Measurements from ENCODE around the gene SIDT1. TPM values are rescaled to one million over a fixed set of nuclear protein-coding genes. Genes with fewer than 3 reads are reported as not detected.

Gene SIDT1
- total RNA-seq, 2 donors from 2014 or later: 1.6 to 14.0 TPM

GRCh38 chr3:113628316-113628715 lies 96.0 kb downstream of the SIDT1 start:
- H3K4me1 ChIP-seq (ENCODE audit: control insufficient read depth in 1 of 2, low read depth in 2 of 2): no peaks in the 10 kb centered on the region
- H3K9me3 ChIP-seq: no peaks in the 10 kb centered on the region
- no peak for TF ChIP-seq CTCF (IDR thresholded peaks at IDR 0.05)
- no peaks in the 10 kb centered on the region for H3K36me3 ChIP-seq
- DNase-seq (ENCODE audit: low spot score) (no peak), ATAC-seq (ENCODE audit: insufficient number of reproducible peaks, low FRiP score, low read depth) (no peak)
- H3K27ac ChIP-seq: no peak overlapping the region
- no peaks in the 10 kb centered on the region for H3K27me3 ChIP-seq (replicated peaks; ENCODE audit: insufficient read depth)
- no peak overlapping the region for H3K4me3 ChIP-seq

DNA sequence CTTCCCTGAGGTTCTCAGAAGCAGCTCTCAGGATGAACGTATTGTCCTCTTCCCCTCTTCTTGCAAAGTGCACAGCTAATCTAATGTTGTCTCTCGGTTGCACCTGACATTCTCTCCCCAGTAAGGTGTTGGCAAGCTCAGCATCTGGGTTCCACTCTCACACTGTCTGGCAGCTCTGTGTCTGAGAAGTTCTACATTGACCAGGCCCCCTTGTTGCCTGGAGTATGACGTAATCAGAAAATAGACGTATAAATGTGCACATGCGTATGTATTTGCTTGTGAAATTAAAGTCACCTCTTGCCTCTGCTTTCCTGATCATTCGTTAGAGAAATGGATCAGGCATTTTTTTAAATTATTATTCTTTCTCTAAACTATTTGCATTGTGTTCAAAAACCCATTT lies 96.4 kb downstream of the SIDT1 start:
- H3K9me3 ChIP-seq: no peaks in the 10 kb centered on the region
- DNase-seq (ENCODE audit: low spot score): no peak
- no peaks in the 10 kb centered on the region for H3K4me1 ChIP-seq (ENCODE audit: control insufficient read depth in 1 of 2, low read depth in 2 of 2)

DNA sequence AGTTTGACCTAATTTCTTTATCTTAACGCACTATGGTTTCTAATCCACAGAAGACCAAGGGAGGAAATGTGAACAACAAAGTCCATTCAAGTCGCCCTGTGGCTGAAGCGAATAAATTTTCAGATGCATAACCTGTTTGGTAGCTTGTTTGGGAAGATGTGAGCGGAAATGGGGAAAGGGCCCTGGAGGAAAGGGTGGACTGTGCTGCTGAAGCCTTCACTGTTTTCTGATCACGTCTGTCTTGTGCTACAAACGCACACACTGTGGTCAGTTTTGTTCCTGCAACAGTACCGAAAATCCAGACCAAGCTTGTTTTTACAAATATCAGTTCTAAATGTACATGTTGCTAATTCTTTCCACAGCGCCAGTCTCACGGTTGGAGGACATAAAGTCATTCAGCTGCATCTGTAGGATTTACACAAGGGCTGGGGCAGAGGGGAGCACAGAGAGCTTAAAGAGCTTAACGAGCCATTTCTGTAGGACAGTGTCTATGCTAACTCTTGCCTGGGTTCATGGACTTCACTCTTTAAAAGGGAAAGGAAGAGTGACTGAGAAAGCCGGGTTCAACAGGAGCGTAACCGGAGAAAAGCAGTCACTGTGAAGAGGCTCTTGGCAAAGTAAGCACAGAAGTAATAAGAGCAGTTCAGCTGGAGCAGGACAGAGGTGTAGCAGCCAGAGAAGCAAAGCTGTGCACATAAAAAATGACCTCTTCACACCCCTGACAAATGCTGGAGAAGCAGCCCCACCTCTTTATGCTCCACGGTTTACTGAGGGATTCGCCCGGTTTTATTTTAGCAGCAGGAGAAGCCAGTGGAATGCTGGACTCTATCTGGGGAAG lies 97.4 kb downstream of the SIDT1 start:
- no peak overlapping the region for H3K27ac ChIP-seq
- H3K27me3 ChIP-seq (replicated peaks; ENCODE audit: insufficient read depth): no peaks in the 10 kb centered on the region
- DNase-seq (ENCODE audit: low spot score): no peak
- no peak for TF ChIP-seq CTCF (IDR thresholded peaks at IDR 0.05)
- H3K36me3 ChIP-seq: no peaks in the 10 kb centered on the region
- H3K4me1 ChIP-seq (ENCODE audit: control insufficient read depth in 1 of 2, low read depth in 2 of 2): no peaks in the 10 kb centered on the region
- H3K9me3 ChIP-seq: no peaks in the 10 kb centered on the region
- no peak overlapping the region for H3K4me3 ChIP-seq
- ATAC-seq (ENCODE audit: insufficient number of reproducible peaks, low FRiP score, low read depth): no peak

More for the DNA sequence above, 96.4 kb downstream of the SIDT1 start:
- ATAC-seq (ENCODE audit: insufficient number of reproducible peaks, low FRiP score, low read depth): no peak
- TF ChIP-seq CTCF (IDR thresholded peaks at IDR 0.05): no peak
- no peaks in the 10 kb centered on the region for H3K27me3 ChIP-seq (replicated peaks; ENCODE audit: insufficient read depth)
- no peaks in the 10 kb centered on the region for H3K36me3 ChIP-seq
- no peak overlapping the region for H3K4me3 ChIP-seq
- no peak overlapping the region for H3K27ac ChIP-seq

DNA sequence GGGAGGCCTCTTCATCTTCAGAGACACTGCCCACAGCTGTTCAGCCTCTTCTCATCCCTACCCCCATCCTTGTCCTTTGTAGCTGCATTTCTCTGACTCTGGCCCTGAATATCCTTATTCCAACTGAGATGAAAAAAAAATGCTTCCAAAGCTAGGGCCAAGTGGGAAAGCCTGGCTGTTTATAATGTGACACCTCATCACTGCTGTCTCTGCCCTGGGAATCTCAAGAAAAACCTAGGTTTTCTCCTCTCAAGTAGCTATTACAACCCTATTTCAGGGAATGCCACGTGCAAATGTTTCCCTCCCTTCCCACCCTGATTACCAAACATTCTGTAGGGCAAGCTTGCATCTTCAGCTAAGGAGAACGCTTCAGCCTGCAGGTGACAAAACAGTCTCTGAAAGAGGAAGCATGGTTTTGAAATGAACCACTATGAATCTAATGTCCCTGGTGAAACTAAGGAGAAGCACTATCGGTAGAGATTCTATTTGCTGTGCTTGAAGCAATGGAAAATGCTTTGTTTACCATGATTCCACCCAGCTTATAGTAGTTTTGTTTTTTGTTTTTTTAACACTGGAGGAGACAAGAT lies 98.7 kb downstream of the SIDT1 start:
- Histone ChIP-seq H3K27ac (no peak overlapping the region), H3K27me3 (replicated peaks; ENCODE audit: insufficient read depth) (no peaks in the 10 kb centered on the region), H3K36me3 (no peaks in the 10 kb centered on the region), H3K4me3 (no peak overlapping the region), H3K9me3 (no peaks in the 10 kb centered on the region), H3K4me1 (ENCODE audit: control insufficient read depth in 1 of 2, low read depth in 2 of 2) (no peaks in the 10 kb centered on the region)
- DNase-seq (ENCODE audit: low spot score) (no peak), ATAC-seq (ENCODE audit: insufficient number of reproducible peaks, low FRiP score, low read depth) (no peak)
- TF ChIP-seq CTCF (IDR thresholded peaks at IDR 0.05): no peak

DNA sequence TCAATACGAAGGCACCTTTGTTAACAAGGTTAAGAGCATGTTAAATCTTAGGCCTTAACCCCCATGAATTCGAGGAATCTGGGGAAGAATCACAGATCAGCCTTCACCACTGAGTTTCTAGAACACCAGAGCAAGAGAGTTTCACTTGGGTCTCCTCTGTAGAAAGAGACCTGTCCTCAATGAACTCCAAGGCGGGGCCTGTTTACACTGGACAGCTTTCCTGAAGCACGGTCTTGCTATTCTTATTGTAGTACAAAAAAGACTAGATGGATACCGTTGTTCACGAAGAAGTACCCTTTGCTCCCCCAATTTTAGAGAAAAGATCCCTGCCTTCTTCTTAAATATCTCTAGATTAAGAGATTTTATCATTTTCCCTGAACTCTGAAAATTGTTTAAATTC lies 99.2 kb downstream of the SIDT1 start:
- H3K27ac ChIP-seq: no peak overlapping the region
- ATAC-seq (ENCODE audit: insufficient number of reproducible peaks, low FRiP score, low read depth): no peak
- H3K4me1 ChIP-seq (ENCODE audit: control insufficient read depth in 1 of 2, low read depth in 2 of 2): no peaks in the 10 kb centered on the region
- H3K36me3 ChIP-seq: no peaks in the 10 kb centered on the region
- no peak overlapping the region for H3K4me3 ChIP-seq
- no peaks in the 10 kb centered on the region for H3K9me3 ChIP-seq
- H3K27me3 ChIP-seq (replicated peaks; ENCODE audit: insufficient read depth): no peaks in the 10 kb centered on the region
- no peak for TF ChIP-seq CTCF (IDR thresholded peaks at IDR 0.05)
- DNase-seq (ENCODE audit: low spot score): no peak
